ENCODE data around the gene METTL27. TPM values are rescaled to one million over a fixed set of nuclear protein-coding genes. Genes with fewer than 3 reads are reported as not detected.

METTL27 gene
- polyA plus RNA-seq, 1 experiment = 1.5 TPM

- TF ChIP-seq, protein P1, sequence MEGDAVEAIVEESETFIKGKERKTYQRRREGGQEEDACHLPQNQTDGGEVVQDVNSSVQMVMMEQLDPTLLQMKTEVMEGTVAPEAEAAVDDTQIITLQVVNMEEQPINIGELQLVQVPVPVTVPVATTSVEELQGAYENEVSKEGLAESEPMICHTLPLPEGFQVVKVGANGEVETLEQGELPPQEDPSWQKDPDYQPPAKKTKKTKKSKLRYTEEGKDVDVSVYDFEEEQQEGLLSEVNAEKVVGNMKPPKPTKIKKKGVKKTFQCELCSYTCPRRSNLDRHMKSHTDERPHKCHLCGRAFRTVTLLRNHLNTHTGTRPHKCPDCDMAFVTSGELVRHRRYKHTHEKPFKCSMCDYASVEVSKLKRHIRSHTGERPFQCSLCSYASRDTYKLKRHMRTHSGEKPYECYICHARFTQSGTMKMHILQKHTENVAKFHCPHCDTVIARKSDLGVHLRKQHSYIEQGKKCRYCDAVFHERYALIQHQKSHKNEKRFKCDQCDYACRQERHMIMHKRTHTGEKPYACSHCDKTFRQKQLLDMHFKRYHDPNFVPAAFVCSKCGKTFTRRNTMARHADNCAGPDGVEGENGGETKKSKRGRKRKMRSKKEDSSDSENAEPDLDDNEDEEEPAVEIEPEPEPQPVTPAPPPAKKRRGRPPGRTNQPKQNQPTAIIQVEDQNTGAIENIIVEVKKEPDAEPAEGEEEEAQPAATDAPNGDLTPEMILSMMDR (IDR thresholded peaks at IDR 0.05; ENCODE audit: insufficient read depth, low read depth, low read length) = no peak
- Histone ChIP-seq H3K27me3 (ENCODE audit: control insufficient read depth, insufficient read depth, low read length) (no peaks in the 10 kb centered on the region), H3K36me3 (ENCODE audit: control insufficient read depth, insufficient read depth, low read length) (no peaks in the 10 kb centered on the region), H3K4me3 (ENCODE audit: low read depth, low read length) (no peak overlapping the region)
- no peak for DNase-seq (ENCODE audit: low read depth)
- POLR2A ChIA-PET = interaction anchor here (0.9 kb wide), 1 partner anchor 10 kb away, joined by 3 read pairs; no protein-coding TSS in a partner anchor
- CTCF ChIA-PET = interaction anchor here (0.6 to 3.0 kb wide), 4 partner anchors 97 to 376 kb away, joined by 3 to 21 read pairs (median 4); partner anchors contain the start of gene ELN
Observed at GRCh38 chr7:73881352-73882046, 39.2 kb upstream of the METTL27 start.

- ChIA-PET CTCF (interaction anchor here (0.6 to 3.0 kb wide), 4 partner anchors 65 to 377 kb away, joined by 3 to 21 read pairs (median 6); partner anchors contain the start of gene ELN), POLR2A (interaction anchor here (0.9 kb wide), 1 partner anchor 11 kb away, joined by 3 read pairs; no protein-coding TSS in a partner anchor)
- TF ChIP-seq, protein P1 (IDR thresholded peaks at IDR 0.05; ENCODE audit: insufficient read depth, low read depth, low read length) = no peak
- no peaks in the 10 kb centered on the region for H3K27me3 ChIP-seq (ENCODE audit: control insufficient read depth, insufficient read depth, low read length)
- no peaks in the 10 kb centered on the region for H3K36me3 ChIP-seq (ENCODE audit: control insufficient read depth, insufficient read depth, low read length)
- no peak overlapping the region for H3K4me3 ChIP-seq (ENCODE audit: low read depth, low read length)
- no peak for DNase-seq (ENCODE audit: low read depth)
Observed at GRCh38 chr7:73880755-73881328, 38.5 kb upstream of the METTL27 start.

GRCh38 chr7:73879977-73880681, 37.8 kb upstream of the METTL27 start:
- no peaks in the 10 kb centered on the region for H3K36me3 ChIP-seq (ENCODE audit: control insufficient read depth, insufficient read depth, low read length)
- H3K4me3 ChIP-seq (ENCODE audit: low read depth, low read length) = no peak overlapping the region
- ChIA-PET CTCF (interaction anchor here (1.4 to 3.0 kb wide), 5 partner anchors 11 to 146 kb away, joined by 4 to 21 read pairs (median 5); partner anchors contain the start of gene ELN), POLR2A (no interaction called here)
- no peaks in the 10 kb centered on the region for H3K27me3 ChIP-seq (ENCODE audit: control insufficient read depth, insufficient read depth, low read length)
- TF ChIP-seq, protein P1 (IDR thresholded peaks at IDR 0.05; ENCODE audit: insufficient read depth, low read depth, low read length) = no peak
- peak; percentile 76 for DNase-seq (ENCODE audit: low read depth)

GRCh38 chr7:73876973-73877372, 34.7 kb upstream of the METTL27 start:
- POLR2A ChIA-PET = no interaction called here
- DNase-seq (ENCODE audit: low read depth) = no peak
- TF ChIP-seq, protein P1 (IDR thresholded peaks at IDR 0.05; ENCODE audit: insufficient read depth, low read depth, low read length) = no peak
- Histone ChIP-seq H3K36me3 (ENCODE audit: control insufficient read depth, insufficient read depth, low read length) (no peaks in the 10 kb centered on the region), H3K4me3 (ENCODE audit: low read depth, low read length) (no peak overlapping the region), H3K27me3 (ENCODE audit: control insufficient read depth, insufficient read depth, low read length) (no peaks in the 10 kb centered on the region)
- CTCF ChIA-PET = interaction anchor here (1.5 kb wide), 1 partner anchor 150 kb away, joined by 4 read pairs; no protein-coding TSS in a partner anchor

DNA sequence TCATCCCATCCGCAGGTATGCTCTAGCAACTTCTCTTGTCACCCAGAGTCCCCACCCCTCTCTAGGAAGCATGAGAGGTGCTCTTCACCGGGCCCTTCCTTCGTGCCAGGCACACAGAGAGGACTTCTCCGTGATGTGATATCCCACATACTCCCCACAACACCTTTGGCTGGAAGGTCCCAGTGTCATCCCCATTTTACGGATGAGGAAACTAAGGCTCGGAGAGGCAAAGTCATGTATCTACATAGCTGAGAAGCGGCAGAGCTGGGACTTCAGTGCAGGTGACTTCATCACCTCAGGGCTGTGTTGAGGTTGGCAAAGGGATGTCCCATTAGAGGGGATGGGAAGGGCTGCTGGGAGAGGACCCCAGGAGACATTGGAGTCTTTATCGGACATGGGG, 34.0 kb upstream of the METTL27 start:
- DNase-seq (ENCODE audit: low read depth) = no peak
- CTCF ChIA-PET = interaction anchor here (0.8 kb wide), 1 partner anchor 23 kb away, joined by 3 read pairs; no protein-coding TSS in a partner anchor
- POLR2A ChIA-PET = no interaction called here
- Histone ChIP-seq H3K36me3 (ENCODE audit: control insufficient read depth, insufficient read depth, low read length) (no peaks in the 10 kb centered on the region), H3K27me3 (ENCODE audit: control insufficient read depth, insufficient read depth, low read length) (no peaks in the 10 kb centered on the region), H3K4me3 (ENCODE audit: low read depth, low read length) (no peak overlapping the region)
- TF ChIP-seq, protein P1 (IDR thresholded peaks at IDR 0.05; ENCODE audit: insufficient read depth, low read depth, low read length) = no peak
